Ovary (tissue), 9 donors: ENCODE measurements around the gene REXO4. TPM values are rescaled to one million over a fixed set of nuclear protein-coding genes. Genes with fewer than 3 reads are reported as not detected.

Experiments used
- DNase-seq, 5 donors: peaks; one replicate each; pipeline ENCODE4 v3.0.0-alpha.2; 2019 to 2020
- H3K27ac ChIP-seq, 2 donors: fragments of 200-600 bp; one replicate each; pipeline versions ENCODE4 v1.5.1 to v1.8.0; 2019 to 2022
- H3K27me3 ChIP-seq: fragments of 200-600 bp; one replicate; pipeline ENCODE4 v1.8.0; 2022
- H3K36me3 ChIP-seq: fragments of 200-600 bp; sonication (generic); one replicate; pipeline ENCODE4 v1.5.1; 2019
- H3K4me1 ChIP-seq: one replicate; pipeline ENCODE4 v1.8.1; 2013; ENCODE audit warnings: mild to moderate bottlenecking, moderate library complexity; ENCODE audit not compliant: insufficient read depth
- H3K4me3 ChIP-seq: fragments of 200-600 bp; sonication (generic); one replicate; pipeline ENCODE4 v1.5.1; 2017
- H3K9me3 ChIP-seq, 2 donors: fragments of 200-600 bp in 1 of 2; sonication (generic) in 1 of 2; one replicate each; pipeline versions ENCODE4 v1.5.1 to v1.8.1; 2013 to 2019; ENCODE audit warnings: mild to moderate bottlenecking in 1 of 2, moderate library complexity in 1 of 2
- CTCF ChIP-seq, 3 donors: fragments of 450-650 bp in 2 of 3; fragments of 200-600 bp in 1 of 3; IDR thresholded peaks; one replicate each; pipeline versions ENCODE4 v1.5.1 to v1.8.0; 2016 to 2022; ENCODE audit warnings: antibody characterized with exemption in 3 of 3, mild to moderate bottlenecking in 1 of 3
- POLR2A ChIP-seq: fragments of 450-650 bp; IDR thresholded peaks from one replicate; pipeline ENCODE4 v1.6.1; 2017; ENCODE audit warnings: antibody characterized with exemption, mild to moderate bottlenecking, moderate library complexity
- WGBS, 3 donors: extraction: QIAGEN DNeasy Blood & Tissue Kit in 1 of 3; methylation state at CpG; one replicate each; pipeline versions ENCODE4 v1.1.5 to v1.1.7; 2013 to 2017; 5-methylcytosine and 5-hydroxymethylcytosine counted together
- intact Hi-C, 4 donors: fragments of 100-400 bp; cut with DNase I; formaldehyde crosslinking; loops; one replicate each; pipeline versions ENCODE4 v1.11.0 to v1.15.1; 2022 to 2023
- polyA plus RNA-seq, 2 donors: library from polyadenylated mRNA; stranded (reverse); fragments of 200-250 nt in 1 of 2; fragments of 350-450 nt in 1 of 2; fragmentation: Illumina TruSeq in 1 of 2; extraction: RNeasy Lipid Tissue Mini Kit (QIAGEN cat#74804) in 1 of 2; gene quantifications; one replicate each; pipeline ENCODE4 v1.2.3, GENCODE V29; 2013 to 2014
- total RNA-seq, 7 donors: library from RNA; depleted of rRNA in 2 of 7; stranded (reverse); fragments of >200 nt in 2 of 7; fragmentation: NEBNext Ultra II Directional in 3 of 7; extraction: Animal tissue kit (Norgen Biotek cat#: 25700) in 3 of 7; gene quantifications; one replicate each; pipeline versions ENCODE4 v1.1.0 to v1.2.4, GENCODE V29; 2016 to 2023
- donor health status: DM: no; HTN: no; CAD: no; lungs with moderate emphysema.
- donor health status: DM: no; HTN: no; CAD: no.
- donor health status: Bipolar disorder and iron deficiency.
- donor health status: DM: yes; HTN: yes; CAD: no.
- donor health status: DM: no; HTN: no; CAD: no.
- donor health status: DM: yes; HTN: yes; CAD: no.

The REXO4 gene
- total and polyA plus RNA-seq, 9 donors = 15.9 to 31.0 (median 21.9) TPM

DNA sequence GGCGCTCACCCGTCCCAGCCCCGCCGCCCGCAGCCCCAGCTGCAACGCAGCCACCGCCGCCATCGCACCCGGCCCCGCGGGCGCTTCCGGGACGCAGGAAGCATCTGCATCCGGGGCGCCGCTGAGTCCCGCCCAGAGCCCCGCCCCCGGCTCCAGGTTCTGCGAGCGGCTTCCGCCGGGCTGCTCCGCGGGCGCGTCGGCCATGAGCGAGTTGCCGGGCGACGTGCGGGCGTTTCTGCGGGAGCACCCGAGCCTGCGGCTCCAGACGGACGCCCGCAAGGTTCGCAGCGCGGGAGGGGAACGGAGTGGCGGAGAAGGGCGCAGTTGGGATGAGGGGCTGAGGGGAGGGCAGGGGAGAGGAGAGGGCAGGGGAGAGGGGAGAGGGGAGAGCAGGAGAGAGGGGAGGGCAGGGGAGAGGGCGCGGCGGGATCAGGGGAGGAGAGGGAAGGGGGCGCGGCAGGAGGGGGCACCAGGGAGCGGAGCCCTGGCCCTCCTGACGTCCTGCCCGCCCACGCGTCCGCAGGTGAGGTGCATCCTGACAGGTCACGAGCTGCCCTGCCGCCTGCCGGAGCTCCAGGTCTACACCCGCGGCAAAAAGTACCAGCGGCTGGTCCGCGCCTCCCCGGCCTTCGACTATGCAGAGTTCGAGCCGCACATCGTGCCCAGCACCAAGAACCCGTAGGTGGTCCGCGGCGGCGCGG is 61.3 kb downstream of the REXO4 start, which contains the start of the genes SURF1 and SURF2:
Gene SURF1, minus strand, starts transcription at position 97 of the 701 bp plus-strand sequence. Its CDS starts 34 bp downstream, at position 63.
Gene SURF2, plus strand, starts transcription at position 160 of the 701 bp plus-strand sequence. Its CDS starts 43 bp downstream, at position 203.
- H3K27me3 ChIP-seq = no peaks in the 10 kb centered on the region
- TF ChIP-seq CTCF (IDR thresholded peaks at IDR 0.05) (no peak), POLR2A (peak; percentile 11)
- H3K4me1 ChIP-seq = peaks cover 6% of the 10 kb centered on the region
- H3K4me3 ChIP-seq = peak within 1 kb of the TSS; percentile 77
- no peaks in the 10 kb centered on the region for H3K9me3 ChIP-seq
- intact Hi-C loops = no loop called here
- 1% methylated on average over 60 to 78 of the region's 78 CpGs for WGBS, 3 donors
- DNase-seq = peak; percentile 81 to 93 (median 85)
- H3K27ac ChIP-seq = peak within 1 kb of the TSS; percentile 28 to 38
- H3K36me3 ChIP-seq = no peaks in the 10 kb centered on the region

Other genes starting within 250 kb of the REXO4 start
- gene OBP2B, start 208.8 kb downstream of the REXO4 start, total RNA-seq = 1 to 10 TPM in 2 of 7 donors, under 1 TPM in 2, not detected in 3; 0.33 to 5.3 (median 2.7) TPM
- not detected for gene OBP2B, start 208.8 kb downstream of the REXO4 start, polyA plus RNA-seq
- gene ABO, start 142.8 kb downstream of the REXO4 start, total RNA-seq = 10 to 100 TPM; 16.0 to 27.7 (median 22.0) TPM
- gene ABO, start 142.8 kb downstream of the REXO4 start, polyA plus RNA-seq = 10 to 100 TPM; 18.5 to 21.1 TPM
- gene SURF6, start 81.8 kb downstream of the REXO4 start, total RNA-seq = 10 to 100 TPM; 13.6 to 24.9 (median 21.0) TPM
- gene SURF6, start 81.8 kb downstream of the REXO4 start, polyA plus RNA-seq = 10 to 100 TPM; 12.7 to 24.0 TPM
- 10 to 100 TPM; 20.6 to 43.8 (median 38.7) TPM for gene MED22, start 69.9 kb downstream of the REXO4 start, total RNA-seq
- 10 to 100 TPM in 1 of 2 donors, 1 to 10 TPM in 1; 8.3 to 24.5 TPM for gene MED22, start 69.9 kb downstream of the REXO4 start, polyA plus RNA-seq
- gene RPL7A, start 69.8 kb downstream of the REXO4 start, total RNA-seq = 1,000 to 10,000 TPM; 3,805 to 5,253 (median 4,187) TPM
- gene RPL7A, start 69.8 kb downstream of the REXO4 start, polyA plus RNA-seq = 1,000 to 10,000 TPM; 5,821 to 6,397 TPM
- gene SURF1, start 61.5 kb downstream of the REXO4 start, total RNA-seq = 10 to 100 TPM; 23.5 to 44.7 (median 33.8) TPM
- gene SURF1, start 61.5 kb downstream of the REXO4 start, polyA plus RNA-seq = 10 to 100 TPM; 36.8 to 51.3 TPM
- 10 to 100 TPM; 13.7 to 30.4 (median 15.8) TPM for gene SURF2, start 61.5 kb downstream of the REXO4 start, total RNA-seq
- 10 to 100 TPM in 1 of 2 donors, 1 to 10 TPM in 1; 8.6 to 21.4 TPM for gene SURF2, start 61.5 kb downstream of the REXO4 start, polyA plus RNA-seq
- 100 to 1,000 TPM in 4 of 7 donors, 10 to 100 TPM in 3; 58.7 to 126 (median 107) TPM for gene SURF4, start 42.0 kb downstream of the REXO4 start, total RNA-seq
- gene SURF4, start 42.0 kb downstream of the REXO4 start, polyA plus RNA-seq = 100 to 1,000 TPM in 1 of 2 donors, 10 to 100 TPM in 1; 73.8 to 165 TPM
- 1 to 10 TPM in 5 of 7 donors, under 1 TPM in 2; 0.48 to 1.7 (median 1.2) TPM for gene STKLD1, start 41.6 kb downstream of the REXO4 start, total RNA-seq
- gene STKLD1, start 41.6 kb downstream of the REXO4 start, polyA plus RNA-seq = 1 to 10 TPM; 1.3 to 2.3 TPM
- 1 to 10 TPM; 1.8 to 4.2 (median 3.6) TPM for gene ADAMTS13, start 4.4 kb upstream of the REXO4 start, total RNA-seq
- gene ADAMTS13, start 4.4 kb upstream of the REXO4 start, polyA plus RNA-seq = 1 to 10 TPM in 1 of 2 donors, under 1 TPM in 1; 0.45 to 3.8 TPM
- 10 to 100 TPM in 6 of 7 donors, 1 to 10 TPM in 1; 8.2 to 23.4 (median 18.6) TPM for gene CACFD1, start 42.0 kb upstream of the REXO4 start, total RNA-seq
- gene CACFD1, start 42.0 kb upstream of the REXO4 start, polyA plus RNA-seq = 10 to 100 TPM in 1 of 2 donors, 1 to 10 TPM in 1; 1.6 to 16.0 TPM
- gene SLC2A6, start 61.1 kb upstream of the REXO4 start, total RNA-seq = 1 to 10 TPM in 4 of 7 donors, under 1 TPM in 3; 0.48 to 7.4 (median 1.1) TPM
- under 1 TPM; 0.37 to 0.93 TPM for gene SLC2A6, start 61.1 kb upstream of the REXO4 start, polyA plus RNA-seq
- gene MYMK, start 106.9 kb upstream of the REXO4 start, total RNA-seq = not detected
- gene MYMK, start 106.9 kb upstream of the REXO4 start, polyA plus RNA-seq = not detected
- gene ADAMTSL2, start 116.7 kb upstream of the REXO4 start, total RNA-seq = 10 to 100 TPM in 1 of 7 donors, 1 to 10 TPM in 6; 1.3 to 18.5 (median 1.9) TPM
- 1 to 10 TPM in 1 of 2 donors, under 1 TPM in 1; 0.27 to 1.9 TPM for gene ADAMTSL2, start 116.7 kb upstream of the REXO4 start, polyA plus RNA-seq
- under 1 TPM in 1 of 7 donors, not detected in 6; 0.30 TPM for gene FAM163B, start 191.4 kb upstream of the REXO4 start, total RNA-seq
- gene FAM163B, start 191.4 kb upstream of the REXO4 start, polyA plus RNA-seq = under 1 TPM in 1 of 2 donors, not detected in 1; 0.21 TPM
- not detected for gene DBH, start 218.4 kb upstream of the REXO4 start, total RNA-seq
- under 1 TPM in 1 of 2 donors, not detected in 1; 0.28 TPM for gene DBH, start 218.4 kb upstream of the REXO4 start, polyA plus RNA-seq